EH (cell line): ENCODE measurements around the gene MRGPRX2.
A peak's percentile ranks its signal among the peaks of the same experiment; 100 is the strongest.

Experiments used
- DNase-seq: peaks from one replicate; pipeline ENCODE4 v3.0.0-alpha.2; 2015; ENCODE audit warnings: low read depth

The MRGPRX2 gene

GRCh38 chr11:19060629-19061028 lies at the start of gene MRGPRX2:
Gene MRGPRX2, minus strand, starts transcription at chr11:19060717. Its CDS starts 4,315 bp downstream, at chr11:19056402.
- DNase-seq = no peak

DNA sequence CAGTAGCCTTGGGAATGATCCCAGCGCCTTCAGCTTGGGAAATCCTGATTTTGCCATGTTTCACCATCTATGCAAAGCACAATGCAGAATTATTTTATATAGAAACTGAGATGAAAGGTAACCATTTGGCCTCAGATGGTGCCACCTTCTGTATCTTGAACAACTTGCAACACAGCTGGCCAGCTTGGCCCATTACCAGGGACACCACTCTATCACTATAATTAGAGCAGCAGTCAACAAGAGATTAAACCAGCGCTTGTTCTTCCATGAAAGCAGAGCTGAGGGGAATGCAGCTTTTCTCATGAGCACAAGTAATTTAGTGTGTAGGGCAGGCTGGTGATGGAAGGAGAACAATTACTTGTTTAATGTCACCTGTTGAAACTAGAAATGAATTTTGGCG lies 49.8 kb upstream of the MRGPRX2 start:
- DNase-seq = no peak

DNA sequence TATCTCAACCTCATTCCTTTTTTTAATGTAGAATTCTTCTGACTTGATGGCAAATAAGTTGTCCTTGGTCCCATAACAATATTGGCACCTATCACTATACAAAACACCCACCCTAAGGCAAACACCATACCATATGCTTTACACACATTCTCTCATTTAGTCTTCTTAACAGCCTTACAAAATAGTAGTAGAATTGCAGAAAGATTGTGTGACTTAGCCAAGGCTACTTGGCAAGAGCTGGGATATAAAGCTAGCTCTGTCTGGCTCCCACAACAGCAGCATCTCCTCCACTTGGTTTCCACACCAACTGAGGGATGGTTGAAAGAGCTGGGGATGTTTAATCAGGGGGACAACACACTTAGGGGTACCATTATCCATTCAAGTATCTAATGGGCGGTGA lies 46.6 kb upstream of the MRGPRX2 start:
- no peak for DNase-seq

GRCh38 chr11:19105011-19105410 lies 44.5 kb upstream of the MRGPRX2 start:
- DNase-seq = no peak

- DNase-seq = no peak
These were observed 42.0 kb upstream of the MRGPRX2 start for GRCh38 chr11:19102521-19102900.

DNA sequence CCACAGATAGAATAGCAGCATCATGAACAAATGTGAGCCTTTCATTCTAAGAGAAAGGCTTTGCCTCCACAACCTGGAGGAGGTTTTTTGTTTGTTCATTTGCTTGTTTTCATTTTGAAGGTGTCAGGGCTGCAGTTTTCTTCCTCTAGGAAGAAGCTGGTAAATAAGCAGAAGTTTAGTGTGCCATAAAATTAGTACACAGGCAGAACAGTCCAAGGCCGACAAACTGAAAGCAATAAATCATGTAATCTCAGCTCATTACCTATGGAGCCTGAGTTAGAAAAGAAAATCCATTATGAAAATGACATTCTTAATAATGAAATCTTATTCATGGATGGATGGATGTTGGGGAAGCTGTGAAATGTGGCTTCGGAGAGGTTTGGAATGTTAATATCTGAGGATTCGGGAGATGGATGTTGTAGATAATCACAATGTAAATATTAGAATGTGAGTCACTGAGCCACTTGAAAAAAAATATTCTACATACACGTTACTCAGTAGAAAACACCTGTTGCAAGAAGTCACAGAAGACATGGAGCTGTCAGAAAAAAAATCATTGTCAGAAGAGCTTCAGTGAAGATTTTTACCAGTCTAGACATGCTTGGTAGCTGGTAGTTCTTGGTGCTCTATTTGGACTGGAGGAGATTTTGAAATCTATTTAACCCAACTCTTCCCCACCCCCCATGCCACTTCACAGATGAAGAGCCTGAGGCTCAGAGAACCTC lies 41.4 kb upstream of the MRGPRX2 start:
- DNase-seq = no peak

GRCh38 chr11:19100885-19101284 lies 40.4 kb upstream of the MRGPRX2 start:
- no peak for DNase-seq

DNA sequence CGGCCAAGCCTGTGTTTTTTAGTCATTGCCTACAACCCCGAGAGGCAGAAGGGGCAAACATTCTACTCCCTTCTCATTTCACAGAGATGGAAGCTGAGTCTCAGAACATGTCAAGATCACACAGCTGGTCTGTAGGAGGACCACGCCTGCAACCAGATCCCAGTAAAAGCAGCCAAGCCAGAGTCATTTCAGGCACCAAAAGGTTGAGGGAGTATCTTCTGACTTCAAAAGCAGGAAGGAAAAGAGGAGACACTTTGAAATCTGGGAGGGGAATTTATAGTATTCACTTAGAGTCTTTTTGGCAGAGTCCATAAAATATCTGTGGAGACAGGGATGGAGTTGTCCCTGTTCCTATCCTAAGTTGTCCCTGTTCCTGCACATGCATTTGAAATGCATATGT lies 38.6 kb upstream of the MRGPRX2 start:
- DNase-seq = no peak

- DNase-seq = no peak
These were observed 34.3 kb upstream of the MRGPRX2 start for GRCh38 chr11:19094859-19095258.

DNA sequence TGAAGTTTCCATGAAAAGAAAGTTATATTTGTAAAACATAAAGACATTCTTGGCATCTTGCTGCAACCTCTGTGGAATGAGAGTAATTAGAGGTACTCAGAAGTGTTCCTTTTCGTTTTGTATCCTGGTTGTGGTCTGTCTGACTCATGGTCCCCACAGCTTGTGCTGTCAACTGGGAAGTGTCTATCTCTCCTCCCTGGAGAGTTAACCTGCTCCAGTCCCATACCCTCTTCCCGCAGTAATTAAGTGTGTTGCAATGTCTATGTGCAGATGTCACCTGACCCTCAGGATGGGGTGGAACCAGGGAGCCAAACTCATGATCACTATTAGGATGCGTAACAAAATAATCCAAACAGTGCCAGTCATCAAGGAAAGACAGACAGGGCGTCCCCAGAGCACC lies 33.5 kb upstream of the MRGPRX2 start:
- peak; percentile 73 for DNase-seq

DNA sequence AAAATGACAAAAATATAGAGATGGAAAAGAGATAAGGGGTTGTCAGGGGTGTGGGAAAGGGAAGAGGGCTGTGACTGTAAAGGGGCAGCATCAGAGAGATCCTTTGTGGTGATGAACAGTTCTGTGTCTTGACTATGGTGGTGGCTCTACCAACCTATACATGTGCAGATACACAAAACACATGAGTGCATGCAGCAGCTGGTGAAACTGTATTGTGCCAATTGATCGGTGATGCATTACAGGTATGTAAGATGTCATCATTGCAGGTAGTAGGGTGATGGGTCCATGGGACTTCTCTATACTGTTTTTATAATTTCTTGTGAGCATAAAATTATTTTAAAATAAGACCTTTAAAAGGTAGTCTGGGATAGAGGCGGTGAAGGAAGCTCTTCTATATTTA lies 32.3 kb upstream of the MRGPRX2 start:
- no peak for DNase-seq

- DNase-seq = no peak
These were observed 31.8 kb upstream of the MRGPRX2 start for GRCh38 chr11:19092342-19092741.

DNA sequence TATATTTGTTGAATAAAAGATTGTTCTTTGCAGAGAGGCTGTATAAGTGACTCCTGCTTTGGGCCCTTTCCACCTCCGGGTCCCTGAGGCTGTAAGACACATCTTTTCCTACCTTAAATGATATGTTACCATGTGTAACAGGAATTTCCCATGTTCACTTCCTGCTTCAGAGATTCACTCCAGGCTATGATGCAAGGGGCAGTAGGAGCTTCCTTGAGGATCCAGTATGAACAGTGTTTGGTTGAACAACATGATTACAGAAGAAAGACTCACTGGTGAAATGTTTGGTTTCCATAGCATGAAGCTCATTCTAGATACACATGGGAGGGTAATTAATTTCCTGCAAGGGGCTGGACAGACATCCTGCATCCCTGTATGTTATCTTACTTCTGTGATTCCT lies 30.8 kb upstream of the MRGPRX2 start:
- no peak for DNase-seq

- no peak for DNase-seq
These were observed 28.9 kb upstream of the MRGPRX2 start for GRCh38 chr11:19089421-19089820.

DNA sequence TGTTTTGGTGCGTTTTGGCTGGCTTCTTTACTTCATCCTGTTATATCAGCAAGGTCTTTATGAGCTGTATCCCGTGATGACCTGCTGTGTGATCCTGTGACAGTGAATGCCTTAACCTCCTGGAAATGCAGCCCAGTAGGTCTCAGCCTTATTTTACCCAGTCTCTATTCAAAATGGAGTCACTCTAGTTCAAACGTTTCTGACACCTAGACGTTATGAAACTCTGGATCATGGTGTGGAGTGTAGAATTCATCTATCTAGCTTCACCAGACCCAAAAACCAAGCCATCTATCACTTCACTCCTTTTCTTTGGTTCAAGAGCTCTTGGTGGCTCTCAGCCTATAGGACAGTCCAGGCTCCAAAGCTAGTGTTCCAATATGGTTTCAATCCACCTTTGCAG lies 28.3 kb upstream of the MRGPRX2 start:
- DNase-seq = no peak

GRCh38 chr11:19087658-19088057 lies 27.1 kb upstream of the MRGPRX2 start:
- DNase-seq = peak; percentile 92

- DNase-seq = peak; percentile 27
These were observed 24.3 kb upstream of the MRGPRX2 start for GRCh38 chr11:19084661-19085315.

DNA sequence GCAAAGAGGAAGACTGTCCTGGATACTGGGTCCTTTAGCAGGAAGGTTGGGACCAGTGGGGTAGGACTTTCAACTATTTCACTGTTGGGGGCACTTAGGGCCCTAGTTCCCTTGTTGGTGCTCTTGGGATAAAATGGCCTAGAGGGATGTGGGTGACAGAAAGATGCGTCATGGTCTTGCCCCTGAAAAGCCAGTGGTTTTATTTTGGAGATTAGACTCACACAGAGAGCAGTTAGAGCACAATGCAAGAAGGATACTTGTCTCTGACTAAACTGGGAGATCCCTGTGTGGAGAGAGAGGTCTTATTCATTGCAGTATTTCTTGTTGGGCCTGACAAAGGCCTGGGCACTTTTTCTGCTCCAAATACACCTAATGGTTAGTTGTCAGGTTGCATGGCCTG lies 22.6 kb upstream of the MRGPRX2 start:
- DNase-seq = no peak

GRCh38 chr11:19080579-19080993 lies 20.1 kb upstream of the MRGPRX2 start:
- peak; percentile 85 for DNase-seq

DNA sequence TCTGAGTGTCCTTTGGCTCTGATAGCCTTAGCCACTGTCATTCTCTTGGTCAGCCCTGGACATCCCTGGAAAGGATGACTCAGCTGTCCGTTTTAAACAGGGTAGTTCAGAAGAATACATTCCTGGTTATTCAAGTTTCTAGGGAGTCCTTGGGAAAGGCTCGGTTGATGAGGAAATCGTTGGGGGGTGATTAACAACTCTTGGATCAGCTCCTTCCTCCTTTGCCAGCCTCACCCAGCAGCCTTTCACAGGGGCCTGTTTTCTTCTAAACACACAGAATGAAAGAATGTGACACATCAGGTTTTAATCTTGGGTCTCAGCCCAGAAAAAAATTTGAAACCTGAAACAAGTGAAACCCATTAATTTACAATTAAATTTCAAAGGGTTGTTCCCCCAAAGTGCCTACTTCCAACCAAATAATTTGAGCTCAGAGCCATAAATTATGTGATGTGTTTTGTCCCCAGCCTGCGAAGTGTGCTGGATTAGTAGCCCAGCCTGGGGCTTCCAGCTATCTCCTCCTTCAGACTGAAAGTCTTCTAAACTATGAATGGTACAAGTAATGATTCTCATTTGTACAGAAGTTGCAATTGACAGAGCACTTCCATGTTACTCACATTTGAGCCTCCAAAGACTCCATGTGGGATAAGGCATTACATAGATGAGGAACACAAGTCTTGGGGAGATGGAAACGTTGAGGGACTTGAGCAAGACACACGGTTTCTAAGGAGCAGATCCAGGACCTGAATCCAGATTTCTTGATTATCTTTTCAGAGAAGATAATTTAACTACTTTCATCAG lies 19.3 kb upstream of the MRGPRX2 start:
- DNase-seq = peak; percentile 98

- peak; percentile 78 for DNase-seq
These were observed 17.4 kb upstream of the MRGPRX2 start for GRCh38 chr11:19077965-19078364.

DNA sequence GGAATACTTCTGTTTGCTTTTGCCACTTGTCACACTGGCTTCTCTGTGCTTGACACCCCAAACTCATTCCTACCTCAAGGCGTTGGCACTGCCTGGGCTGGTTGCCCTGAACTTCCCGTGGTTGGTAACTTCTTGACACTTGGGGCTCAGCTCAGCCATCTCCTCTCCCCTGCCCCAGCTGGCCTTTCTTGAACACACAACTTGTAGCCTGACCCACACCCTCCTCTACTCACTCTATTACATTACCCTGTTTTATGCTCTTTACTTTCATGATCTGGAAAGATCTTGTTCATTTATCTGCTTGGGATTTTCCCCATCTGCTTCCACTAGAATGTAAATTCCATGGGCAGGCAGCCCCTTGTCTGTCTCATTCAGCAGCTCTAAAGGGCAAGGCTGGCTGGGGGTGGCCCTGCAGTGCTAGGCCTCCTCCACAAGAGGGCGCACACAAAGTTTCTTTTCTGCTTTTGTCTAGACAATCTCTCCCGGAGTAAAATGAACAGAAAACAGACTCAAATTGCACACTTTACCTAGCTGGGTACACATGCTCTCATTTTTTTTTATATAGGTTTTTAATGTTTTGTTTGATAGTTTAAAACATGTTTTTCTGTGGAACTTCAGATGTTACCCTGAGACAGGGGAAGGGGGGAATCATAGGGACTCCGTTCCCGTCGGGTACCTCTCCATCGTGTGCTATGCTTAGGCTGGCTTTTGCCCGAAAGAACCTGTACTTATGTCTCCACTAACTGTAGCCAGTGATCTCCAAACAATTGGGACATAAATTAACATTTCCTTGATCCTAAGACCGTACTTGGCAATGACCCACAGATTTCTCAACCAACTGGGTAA lies 16.4 kb upstream of the MRGPRX2 start:
- peak; percentile 58 for DNase-seq
